ENCODE results near the gene NOA1. TPM values are rescaled to one million over a fixed set of nuclear protein-coding genes. Genes with fewer than 3 reads are reported as not detected.

The NOA1 gene
- total and polyA plus RNA-seq, 2 of the 8 experiments (the other 6 are each of a cell fraction or from before 2014, with no cell fraction given), result 24.3 to 28.1 TPM

DNA sequence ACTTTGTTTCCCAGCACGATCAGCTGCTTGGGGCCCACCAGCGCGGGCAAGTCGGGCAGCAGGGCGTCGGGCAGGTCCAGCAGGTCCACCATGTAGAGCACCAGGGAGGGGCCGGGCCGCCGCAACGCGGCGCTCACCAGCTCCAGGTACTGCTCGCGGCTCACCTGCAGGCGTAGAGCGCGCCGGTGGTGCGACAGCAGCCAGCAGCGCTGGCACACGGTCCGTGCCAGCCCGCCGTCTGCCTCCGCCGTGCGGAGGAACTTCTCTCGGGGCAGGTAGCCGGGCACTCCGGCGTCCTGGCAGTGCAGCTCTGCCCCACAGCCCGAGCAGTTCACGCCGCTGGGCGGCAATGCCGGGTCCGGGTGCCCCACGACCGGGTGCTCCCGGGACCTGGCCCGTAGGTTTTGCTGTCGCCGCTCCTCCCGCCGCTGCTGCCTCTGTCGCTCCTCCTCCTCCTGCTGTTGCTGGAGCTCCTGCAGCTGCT lies 527 bp downstream of the NOA1 start (continued):
- TF ChIP-seq, protein P1, sequence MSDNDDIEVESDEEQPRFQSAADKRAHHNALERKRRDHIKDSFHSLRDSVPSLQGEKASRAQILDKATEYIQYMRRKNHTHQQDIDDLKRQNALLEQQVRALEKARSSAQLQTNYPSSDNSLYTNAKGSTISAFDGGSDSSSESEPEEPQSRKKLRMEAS (IDR thresholded peaks at IDR 0.05), result peak; percentile 40; the same call in 1 of the 2 replicates
- TF ChIP-seq RBBP5 (IDR thresholded peaks at IDR 0.05; ENCODE audit: borderline replicate concordance, low read depth, low read length) (peak; percentile 70; the same call in 1 of the 2 replicates), KDM4A (IDR thresholded peaks at IDR 0.05; ENCODE audit: low read depth, low read length, severe bottlenecking) (no peak), TEAD4 (IDR thresholded peaks at IDR 0.05; ENCODE audit: low read depth, low read length) (no peak), RFX5 (IDR thresholded peaks at IDR 0.05; ENCODE audit: borderline replicate concordance, low read depth, low read length) (no peak), PHF8 (conservative IDR thresholded peaks at IDR 0.05; ENCODE audit: low read depth, low read length) (peak; percentile 31; the same call in 1 of the 2 replicates)
- TF ChIP-seq, protein P2, sequence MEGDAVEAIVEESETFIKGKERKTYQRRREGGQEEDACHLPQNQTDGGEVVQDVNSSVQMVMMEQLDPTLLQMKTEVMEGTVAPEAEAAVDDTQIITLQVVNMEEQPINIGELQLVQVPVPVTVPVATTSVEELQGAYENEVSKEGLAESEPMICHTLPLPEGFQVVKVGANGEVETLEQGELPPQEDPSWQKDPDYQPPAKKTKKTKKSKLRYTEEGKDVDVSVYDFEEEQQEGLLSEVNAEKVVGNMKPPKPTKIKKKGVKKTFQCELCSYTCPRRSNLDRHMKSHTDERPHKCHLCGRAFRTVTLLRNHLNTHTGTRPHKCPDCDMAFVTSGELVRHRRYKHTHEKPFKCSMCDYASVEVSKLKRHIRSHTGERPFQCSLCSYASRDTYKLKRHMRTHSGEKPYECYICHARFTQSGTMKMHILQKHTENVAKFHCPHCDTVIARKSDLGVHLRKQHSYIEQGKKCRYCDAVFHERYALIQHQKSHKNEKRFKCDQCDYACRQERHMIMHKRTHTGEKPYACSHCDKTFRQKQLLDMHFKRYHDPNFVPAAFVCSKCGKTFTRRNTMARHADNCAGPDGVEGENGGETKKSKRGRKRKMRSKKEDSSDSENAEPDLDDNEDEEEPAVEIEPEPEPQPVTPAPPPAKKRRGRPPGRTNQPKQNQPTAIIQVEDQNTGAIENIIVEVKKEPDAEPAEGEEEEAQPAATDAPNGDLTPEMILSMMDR (IDR thresholded peaks at IDR 0.05; ENCODE audit: control extremely low read depth in 1 of 3, insufficient read depth in 1 of 3, low read depth in 1 of 3, low read length in 3 of 3), result peak in 2 of 3 experiments; percentile 12 to 16; a peak in 2 of 4 replicates

Data from H1 (cell line).